ENCODE data around the gene MBNL2. TPM values are rescaled to one million over a fixed set of nuclear protein-coding genes. Genes with fewer than 3 reads are reported as not detected.

The MBNL2 gene
- total RNA-seq, 1 experiment from 2014 or later = 17.8 TPM

DNA sequence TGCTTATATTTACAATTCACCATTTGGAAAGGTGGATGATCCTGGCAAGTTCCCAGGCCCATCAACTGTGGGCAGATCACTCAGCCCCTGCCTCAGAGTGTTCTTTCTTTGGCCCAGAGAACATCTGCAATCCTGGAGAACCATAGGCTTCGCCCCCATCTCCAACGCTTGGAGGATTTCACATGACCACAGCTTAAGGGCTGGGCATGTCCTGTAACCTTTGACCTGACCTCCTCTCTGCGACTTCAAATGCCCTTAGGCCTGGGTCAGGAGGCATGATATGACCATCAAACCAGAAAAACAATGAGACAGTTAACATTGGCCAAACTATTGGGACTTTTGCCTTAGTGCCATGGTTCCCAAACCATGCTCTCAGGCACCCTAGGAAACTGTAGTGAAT is 7.2 kb upstream of the MBNL2 start:
- no peaks in the 10 kb centered on the region for H3K9me3 ChIP-seq (ENCODE audit: low read length)
- H3K27ac ChIP-seq (ENCODE audit: low read length) = no peak overlapping the region
- H3K4me1 ChIP-seq (ENCODE audit: insufficient read depth, low read length) = 0 out of 2 replicates have a peak, but pooled peaks cover 10% of the 10 kb centered on the region
- no peak for DNase-seq
- no peak overlapping the region for H3K4me3 ChIP-seq (ENCODE audit: low read length)
- H3K27me3 ChIP-seq (ENCODE audit: low read length) = no peaks in the 10 kb centered on the region
- TF ChIP-seq CTCF (conservative IDR thresholded peaks at IDR 0.05; ENCODE audit: low read depth, low read length) (no peak), EZH2phosphoT487 (IDR thresholded peaks at IDR 0.05; ENCODE audit: borderline replicate concordance, low read length) (no peak), EZH2 (IDR thresholded peaks at IDR 0.05; ENCODE audit: low read length, unreplicated experiment) (no peak)
- H3K36me3 ChIP-seq (ENCODE audit: low read depth, low read length) = no peaks in the 10 kb centered on the region
- no peak overlapping the region for H3K4me2 ChIP-seq (ENCODE audit: low read length)
- no TSS peak for BruUV-seq (replicated peaks)
- no peaks in the 10 kb centered on the region for H4K20me1 ChIP-seq (ENCODE audit: low read length)
- no peak overlapping the region for H3K9ac ChIP-seq (ENCODE audit: low read length)
- no peaks in the 10 kb centered on the region for H3K9me2 ChIP-seq (replicated peaks; ENCODE audit: low read length)
- H2AFZ ChIP-seq (ENCODE audit: low read length) = no peak overlapping the region
- no peaks in the 10 kb centered on the region for H3F3A ChIP-seq (ENCODE audit: low read length, unreplicated experiment)
- POLR2A ChIA-PET (ENCODE audit: unreplicated experiment) = no interaction called here
- H3K79me2 ChIP-seq (ENCODE audit: low read length) = no peaks in the 10 kb centered on the region
- CTCF ChIA-PET = no interaction called here
- ATAC-seq = no peak
- intact Hi-C loops (cut with micrococcal nuclease) = no loop called here

DNA sequence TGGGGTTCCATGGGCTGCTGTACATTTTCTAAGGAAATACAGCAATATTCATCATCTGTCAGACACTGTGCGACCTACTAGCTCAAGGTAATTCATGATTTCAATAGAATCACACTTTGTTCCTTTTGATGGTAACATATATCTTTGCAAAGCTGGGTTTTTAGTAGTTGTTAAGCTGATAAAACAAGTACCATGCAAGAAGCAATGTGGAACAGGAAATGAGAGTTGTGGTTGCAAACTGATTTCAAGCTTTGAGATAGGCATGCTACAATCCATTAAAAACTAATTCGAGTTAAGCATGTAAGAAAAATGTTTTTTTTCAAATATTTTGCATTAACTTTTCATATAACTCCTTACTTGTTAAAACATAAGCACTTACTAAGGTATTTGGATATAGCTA is 6.8 kb upstream of the MBNL2 start:
- H3K79me2 ChIP-seq (ENCODE audit: low read length) = no peaks in the 10 kb centered on the region
- no peaks in the 10 kb centered on the region for H3K9me2 ChIP-seq (replicated peaks; ENCODE audit: low read length)
- no peak overlapping the region for H3K4me3 ChIP-seq (ENCODE audit: low read length)
- DNase-seq (no peak), ATAC-seq (no peak)
- no peak overlapping the region for H2AFZ ChIP-seq (ENCODE audit: low read length)
- no peaks in the 10 kb centered on the region for H3K9me3 ChIP-seq (ENCODE audit: low read length)
- no peak overlapping the region for H3K4me2 ChIP-seq (ENCODE audit: low read length)
- H4K20me1 ChIP-seq (ENCODE audit: low read length) = no peaks in the 10 kb centered on the region
- H3K9ac ChIP-seq (ENCODE audit: low read length) = no peak overlapping the region
- BruUV-seq (replicated peaks) = no TSS peak
- H3K27ac ChIP-seq (ENCODE audit: low read length) = no peak overlapping the region
- TF ChIP-seq CTCF (conservative IDR thresholded peaks at IDR 0.05; ENCODE audit: low read depth, low read length) (no peak), EZH2phosphoT487 (IDR thresholded peaks at IDR 0.05; ENCODE audit: borderline replicate concordance, low read length) (no peak), EZH2 (IDR thresholded peaks at IDR 0.05; ENCODE audit: low read length, unreplicated experiment) (no peak)
- no peaks in the 10 kb centered on the region for H3K36me3 ChIP-seq (ENCODE audit: low read depth, low read length)
- ChIA-PET CTCF (no interaction called here), POLR2A (ENCODE audit: unreplicated experiment) (no interaction called here)
- no peaks in the 10 kb centered on the region for H3F3A ChIP-seq (ENCODE audit: low read length, unreplicated experiment)
- no peaks in the 10 kb centered on the region for H3K27me3 ChIP-seq (ENCODE audit: low read length)
- intact Hi-C loops (cut with micrococcal nuclease) = no loop called here
- H3K4me1 ChIP-seq (ENCODE audit: insufficient read depth, low read length) = 0 out of 2 replicates have a peak, but pooled peaks cover 13% of the 10 kb centered on the region

DNA sequence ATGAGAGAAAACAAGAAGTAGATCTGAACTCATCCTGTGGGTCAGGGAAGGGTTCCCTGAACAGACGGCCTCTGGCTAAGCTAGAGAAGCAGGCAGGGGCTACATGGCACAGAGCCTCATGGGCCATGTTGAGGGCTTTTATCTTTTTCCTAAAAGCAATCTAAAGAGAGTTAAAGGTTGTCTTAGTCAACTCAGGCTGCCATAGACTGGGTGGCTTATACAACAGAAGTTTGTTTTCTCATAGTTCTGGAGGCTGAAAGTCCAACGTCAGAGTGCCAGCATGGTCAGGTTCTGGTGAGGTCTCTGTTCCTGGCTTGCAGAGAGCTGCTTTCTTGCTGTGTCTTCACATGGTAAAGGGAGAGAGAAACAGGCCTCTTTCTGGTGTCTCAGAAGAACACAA is 2.9 kb upstream of the MBNL2 start:
- ChIA-PET POLR2A (ENCODE audit: unreplicated experiment) (no interaction called here), CTCF (interaction anchor here (0.6 kb wide), 1 partner anchor 96 kb away, joined by 3 read pairs; no protein-coding TSS in a partner anchor)
- no peak for DNase-seq
- no peaks in the 10 kb centered on the region for H3K36me3 ChIP-seq (ENCODE audit: low read depth, low read length)
- no TSS peak for BruUV-seq (replicated peaks)
- no peaks in the 10 kb centered on the region for H3K9me2 ChIP-seq (replicated peaks; ENCODE audit: low read length)
- no peak overlapping the region for H2AFZ ChIP-seq (ENCODE audit: low read length)
- peaks cover 12% of the 10 kb centered on the region for H3K4me1 ChIP-seq (ENCODE audit: insufficient read depth, low read length)
- ATAC-seq = no peak
- H3K4me2 ChIP-seq (ENCODE audit: low read length) = no peak overlapping the region
- no peak for TF ChIP-seq CTCF (conservative IDR thresholded peaks at IDR 0.05; ENCODE audit: low read depth, low read length)
- H3K4me3 ChIP-seq (ENCODE audit: low read length) = no peak overlapping the region
- no peak overlapping the region for H3K9ac ChIP-seq (ENCODE audit: low read length)
- no peaks in the 10 kb centered on the region for H3K9me3 ChIP-seq (ENCODE audit: low read length)
- H3K27me3 ChIP-seq (ENCODE audit: low read length) = no peaks in the 10 kb centered on the region
- intact Hi-C loops (cut with micrococcal nuclease) = no loop called here
- H3K79me2 ChIP-seq (ENCODE audit: low read length) = peaks cover 18% of the 10 kb centered on the region
- H3F3A ChIP-seq (ENCODE audit: low read length, unreplicated experiment) = no peaks in the 10 kb centered on the region
- H3K27ac ChIP-seq (ENCODE audit: low read length) = no peak overlapping the region
- no peaks in the 10 kb centered on the region for H4K20me1 ChIP-seq (ENCODE audit: low read length)

All from PC-3 (cell line).